ENCODE data around the gene AREG. TPM values are rescaled to one million over a fixed set of nuclear protein-coding genes. Genes with fewer than 3 reads are reported as not detected.

The AREG gene
- total RNA-seq, 4 donors from 2014 or later: 0.63 to 2.6 (median 1.2) TPM

DNA sequence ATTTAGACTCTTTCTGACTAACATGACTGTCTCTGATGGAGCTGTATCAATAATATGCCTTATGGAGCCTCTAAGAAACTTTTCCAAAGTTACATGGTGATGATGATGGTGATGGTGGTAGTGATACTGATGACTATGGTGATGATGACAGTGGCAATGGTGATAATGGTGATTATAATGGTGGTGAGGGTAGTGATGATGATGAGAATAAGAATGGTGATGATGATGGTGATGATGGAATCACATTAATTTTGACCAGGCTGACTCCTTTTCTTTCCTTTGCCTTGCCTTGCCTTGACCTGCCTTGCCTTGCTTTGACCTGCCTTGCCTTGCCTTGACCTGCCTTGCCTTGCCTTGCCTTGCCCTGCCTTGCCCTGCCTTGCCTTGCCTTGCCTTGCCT, 31.7 kb upstream of the AREG start:
- TF ChIP-seq, protein P1, sequence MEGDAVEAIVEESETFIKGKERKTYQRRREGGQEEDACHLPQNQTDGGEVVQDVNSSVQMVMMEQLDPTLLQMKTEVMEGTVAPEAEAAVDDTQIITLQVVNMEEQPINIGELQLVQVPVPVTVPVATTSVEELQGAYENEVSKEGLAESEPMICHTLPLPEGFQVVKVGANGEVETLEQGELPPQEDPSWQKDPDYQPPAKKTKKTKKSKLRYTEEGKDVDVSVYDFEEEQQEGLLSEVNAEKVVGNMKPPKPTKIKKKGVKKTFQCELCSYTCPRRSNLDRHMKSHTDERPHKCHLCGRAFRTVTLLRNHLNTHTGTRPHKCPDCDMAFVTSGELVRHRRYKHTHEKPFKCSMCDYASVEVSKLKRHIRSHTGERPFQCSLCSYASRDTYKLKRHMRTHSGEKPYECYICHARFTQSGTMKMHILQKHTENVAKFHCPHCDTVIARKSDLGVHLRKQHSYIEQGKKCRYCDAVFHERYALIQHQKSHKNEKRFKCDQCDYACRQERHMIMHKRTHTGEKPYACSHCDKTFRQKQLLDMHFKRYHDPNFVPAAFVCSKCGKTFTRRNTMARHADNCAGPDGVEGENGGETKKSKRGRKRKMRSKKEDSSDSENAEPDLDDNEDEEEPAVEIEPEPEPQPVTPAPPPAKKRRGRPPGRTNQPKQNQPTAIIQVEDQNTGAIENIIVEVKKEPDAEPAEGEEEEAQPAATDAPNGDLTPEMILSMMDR (IDR thresholded peaks at IDR 0.05): no peak
- TF ChIP-seq POLR2A (IDR thresholded peaks at IDR 0.05): no peak
- no peak for DNase-seq
- Histone ChIP-seq H3K27ac (no peak overlapping the region), H3K27me3 (no peaks in the 10 kb centered on the region), H3K36me3 (no peaks in the 10 kb centered on the region), H3K4me1 (no peaks in the 10 kb centered on the region), H3K4me3 (replicated peaks in 1 of 3) (no peak overlapping the region), H3K9me3 (no peaks in the 10 kb centered on the region)
- intact Hi-C loops (cut with DNase I): no loop called here

DNA sequence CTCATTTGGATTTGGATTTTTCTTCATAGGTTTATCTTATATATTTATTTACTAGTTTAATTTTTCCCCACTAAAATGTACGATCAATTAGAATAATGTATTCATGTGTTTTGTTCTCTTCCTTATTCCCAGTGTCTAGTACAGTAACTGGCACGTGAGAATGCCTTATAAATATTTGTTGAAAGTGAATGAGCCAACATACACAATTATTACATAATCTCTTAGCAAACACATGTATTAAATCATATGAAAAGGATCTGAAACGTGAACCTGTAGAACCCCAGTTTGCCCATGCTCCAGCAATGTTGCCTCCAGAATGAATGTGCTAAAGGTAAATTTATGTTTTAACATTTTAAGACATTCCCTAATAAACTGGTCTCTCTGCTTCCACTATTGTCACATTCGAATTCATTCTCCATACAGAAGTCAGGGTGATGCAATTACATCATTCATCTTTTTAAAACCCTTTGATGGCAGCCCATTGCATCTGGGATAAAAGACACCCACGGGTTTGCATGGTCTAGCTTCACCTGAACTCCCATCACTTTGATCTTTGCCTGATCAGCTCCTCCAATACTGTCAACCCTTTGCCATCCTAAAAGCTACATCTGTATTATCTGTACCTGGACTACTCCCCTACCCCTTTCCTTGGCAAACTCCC, 30.7 kb upstream of the AREG start:
- no peak overlapping the region for H3K4me3 ChIP-seq (replicated peaks in 1 of 3)
- no peaks in the 10 kb centered on the region for H3K4me1 ChIP-seq
- no peaks in the 10 kb centered on the region for H3K27me3 ChIP-seq
- no peaks in the 10 kb centered on the region for H3K36me3 ChIP-seq
- TF ChIP-seq POLR2A (IDR thresholded peaks at IDR 0.05): no peak
- TF ChIP-seq, protein P1 (IDR thresholded peaks at IDR 0.05): no peak
- DNase-seq: no peak
- no peaks in the 10 kb centered on the region for H3K9me3 ChIP-seq
- no peak overlapping the region for H3K27ac ChIP-seq
- intact Hi-C loops (cut with DNase I): no loop called here
- WGBS, 2 donors: 75 to 81% methylated on average over 5 of the region's 5 CpGs

DNA sequence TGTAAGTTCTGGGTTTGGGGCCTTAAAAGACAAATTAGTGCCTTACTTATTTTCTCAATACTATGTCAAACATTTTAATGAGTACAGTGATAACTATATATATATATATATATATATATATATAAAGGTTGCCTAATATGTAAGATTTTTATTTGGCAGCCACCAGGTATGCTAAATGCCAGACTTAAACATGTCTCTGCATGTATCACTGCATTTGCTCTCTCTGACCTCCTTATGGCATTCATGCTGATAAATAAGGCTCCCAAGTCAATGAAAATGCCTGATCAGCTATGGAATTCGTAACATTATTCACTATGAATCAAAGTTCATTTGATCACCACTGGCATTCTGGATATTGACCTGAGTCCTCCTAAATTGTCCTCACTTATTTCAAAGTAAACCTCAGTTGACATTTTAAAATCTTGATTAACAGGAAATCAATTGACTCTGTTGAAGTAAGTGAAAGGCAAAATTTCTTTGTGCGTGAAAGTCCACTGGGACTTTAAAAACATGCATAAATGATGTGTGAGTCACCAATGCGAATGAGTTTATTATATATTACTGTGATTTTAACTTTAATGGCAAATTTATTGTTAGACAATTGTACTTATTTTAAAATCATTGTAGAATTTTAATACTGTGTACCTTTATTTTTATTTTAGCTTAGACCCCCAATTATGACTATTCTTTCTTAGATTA, 29.2 kb upstream of the AREG start:
- intact Hi-C loops (cut with DNase I): no loop called here
- H3K4me3 ChIP-seq (replicated peaks in 1 of 3): no peak overlapping the region
- DNase-seq: no peak
- no peaks in the 10 kb centered on the region for H3K9me3 ChIP-seq
- no peak overlapping the region for H3K27ac ChIP-seq
- no peaks in the 10 kb centered on the region for H3K36me3 ChIP-seq
- 88 to 89% methylated on average over 3 of the region's 3 CpGs for WGBS, 2 donors
- H3K4me1 ChIP-seq: no peaks in the 10 kb centered on the region
- no peaks in the 10 kb centered on the region for H3K27me3 ChIP-seq
- TF ChIP-seq, protein P1 (IDR thresholded peaks at IDR 0.05): no peak
- TF ChIP-seq POLR2A (IDR thresholded peaks at IDR 0.05): no peak

DNA sequence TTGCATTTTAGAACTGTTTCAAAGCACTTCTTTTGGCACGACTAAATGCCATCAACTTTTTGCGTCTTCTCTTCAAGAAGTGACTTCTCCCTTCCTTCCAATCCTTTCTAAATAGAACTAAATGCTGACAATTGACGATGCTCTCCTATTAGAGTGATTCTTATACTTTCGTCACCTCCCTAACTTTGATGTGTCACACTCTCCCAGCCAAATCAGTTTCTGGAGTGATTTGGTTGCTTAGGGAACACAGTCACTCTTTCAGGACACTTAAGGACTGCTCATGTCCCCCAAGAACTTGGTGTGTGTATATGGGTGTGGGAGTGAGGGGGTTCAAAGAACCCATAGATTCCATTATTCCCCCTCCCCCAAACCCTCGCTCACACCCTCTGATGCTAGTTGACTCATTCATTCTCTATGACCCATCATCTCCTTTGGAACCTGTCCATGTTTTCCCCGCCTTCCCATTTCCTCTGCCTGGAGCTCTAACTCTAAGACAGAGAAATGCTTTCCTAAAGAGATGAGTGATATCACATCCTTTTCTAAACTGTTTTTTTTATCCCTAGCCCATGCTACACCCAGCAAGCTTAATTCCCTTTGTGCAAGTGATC, 26.8 kb upstream of the AREG start:
- Histone ChIP-seq H3K4me1 (no peaks in the 10 kb centered on the region), H3K27ac (no peak overlapping the region), H3K9me3 (no peaks in the 10 kb centered on the region), H3K27me3 (no peaks in the 10 kb centered on the region), H3K36me3 (no peaks in the 10 kb centered on the region), H3K4me3 (replicated peaks in 1 of 3) (no peak overlapping the region)
- intact Hi-C loops (cut with DNase I): no loop called here
- WGBS, 2 donors: 78 to 91% methylated on average over 6 of the region's 6 CpGs
- TF ChIP-seq, protein P1 (IDR thresholded peaks at IDR 0.05): no peak
- no peak for TF ChIP-seq POLR2A (IDR thresholded peaks at IDR 0.05)
- no peak for DNase-seq

DNA sequence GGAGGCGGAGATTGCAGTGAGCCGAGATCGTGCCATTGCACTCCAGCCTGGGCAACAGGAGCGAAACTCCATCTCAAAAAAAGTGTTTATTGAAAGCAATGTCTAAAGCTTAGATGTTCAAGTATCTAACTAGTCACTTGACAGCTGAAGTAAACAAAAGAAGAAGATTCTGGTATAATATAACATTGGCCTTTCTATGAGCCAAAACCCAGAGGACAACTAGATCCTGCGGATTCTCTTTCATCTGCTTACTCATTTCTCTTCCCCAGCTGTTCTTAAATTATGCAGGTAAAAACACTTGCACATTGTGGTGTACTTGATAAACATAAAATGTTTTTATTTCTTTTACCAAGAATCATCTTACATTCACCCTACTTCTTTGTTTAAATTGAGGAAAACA, 24.1 kb upstream of the AREG start:
- intact Hi-C loops (cut with DNase I): no loop called here
- no peak for DNase-seq
- Histone ChIP-seq H3K4me3 (replicated peaks in 1 of 3) (no peak overlapping the region), H3K4me1 (no peaks in the 10 kb centered on the region), H3K36me3 (no peaks in the 10 kb centered on the region), H3K27ac (no peak overlapping the region), H3K27me3 (no peaks in the 10 kb centered on the region), H3K9me3 (no peaks in the 10 kb centered on the region)
- TF ChIP-seq, protein P1 (IDR thresholded peaks at IDR 0.05): no peak
- no peak for TF ChIP-seq POLR2A (IDR thresholded peaks at IDR 0.05)
- 85 to 94% methylated on average over 5 of the region's 5 CpGs for WGBS, 2 donors

Measured in thyroid gland (tissue), 4 donors.